Thoracic aorta (tissue), 2 donors: ENCODE measurements around the gene BCL7B. TPM values are rescaled to one million over a fixed set of nuclear protein-coding genes. Genes with fewer than 3 reads are reported as not detected.
"Not testable (repeated sequence)": the region's sequence is repeated elsewhere in the genome, so short reads cannot be mapped to it uniquely, and the experiment has no call there.

Experiments used
- ATAC-seq: fragments of 150-250 bp; one replicate; pipeline ENCODE4 v1.8.0; 2017; ENCODE audit warnings: low read depth; ENCODE audit not compliant: insufficient number of reproducible peaks, low FRiP score
- DNase-seq: peaks from one replicate; pipeline ENCODE4 v3.0.0-alpha.2; 2020; ENCODE audit warnings: low spot score
- H3K27ac ChIP-seq, 2 donors: fragments of 200-600 bp; sonication (generic); 1 replicate in 1 of 2; 2 replicates in 1 of 2; pipeline ENCODE4 v1.5.1; 2016; ENCODE audit warnings: mild to moderate bottlenecking in 2 of 2, moderate library complexity in 2 of 2
- H3K27me3 ChIP-seq: fragments of 200-600 bp; sonication (generic); replicated peaks from 2 replicates; pipeline ENCODE4 v1.6.0; 2016; ENCODE audit warnings: mild to moderate bottlenecking; ENCODE audit not compliant: insufficient read depth
- H3K36me3 ChIP-seq: fragments of 200-600 bp; sonication (generic); one replicate; pipeline ENCODE4 v1.5.1; 2016
- H3K4me1 ChIP-seq, 2 donors: fragments of 200-600 bp; sonication (generic); 1 replicate in 1 of 2; 2 replicates in 1 of 2; pipeline versions ENCODE4 v1.5.1 to v1.6.0; 2016; ENCODE audit warnings: low read depth in 2 of 2, mild to moderate bottlenecking in 1 of 2; ENCODE audit not compliant: control insufficient read depth in 1 of 2
- H3K4me3 ChIP-seq: fragments of 200-600 bp; sonication (generic); 2 replicates; pipeline ENCODE4 v1.5.1; 2016; ENCODE audit warnings: mild to moderate bottlenecking
- H3K9me3 ChIP-seq: fragments of 200-600 bp; sonication (generic); 2 replicates; pipeline ENCODE4 v1.5.1; 2016
- total RNA-seq, 2 donors: library from RNA; depleted of rRNA; stranded (reverse); fragments of >200 nt; gene quantifications; one replicate each; pipeline versions ENCODE4 v1.1.0 to v1.2.3, GENCODE V29; 2016
- TF ChIP-seq, protein P1 (sequence below): fragments of 200-600 bp; sonication (generic); IDR thresholded peaks from one replicate; pipeline ENCODE4 v1.5.1; 2019; ENCODE audit warnings: antibody characterized with exemption

BCL7B gene
- total RNA-seq, 2 donors from 2014 or later, result 99.8 to 129 TPM

DNA sequence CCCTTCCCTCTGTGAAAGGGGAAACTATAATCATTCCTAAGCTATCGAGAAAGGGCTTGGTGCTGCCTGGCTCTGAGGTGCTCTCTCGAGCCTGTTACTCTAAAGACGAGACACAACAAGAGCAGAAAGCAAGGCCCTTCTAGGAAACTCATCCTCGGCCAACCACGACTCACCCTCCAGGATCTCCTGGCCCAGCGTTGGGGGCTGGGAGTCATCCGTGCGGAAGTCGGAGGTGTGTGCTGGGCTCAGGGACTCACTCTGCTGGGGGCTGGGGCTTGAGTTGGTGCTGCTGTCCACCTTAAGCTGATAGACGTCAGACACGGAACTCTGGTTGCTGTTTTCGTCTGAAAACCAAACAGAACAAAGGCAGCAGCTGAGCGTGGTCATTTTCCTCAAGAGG, 17.8 kb downstream of the BCL7B start:
- DNase-seq (no peak), ATAC-seq (no peak)
- Histone ChIP-seq H3K4me1 (no peaks in the 10 kb centered on the region), H3K36me3 (peaks cover 73% of the 10 kb centered on the region), H3K27ac (no peak overlapping the region), H3K4me3 (no peak overlapping the region), H3K27me3 (no peaks in the 10 kb centered on the region), H3K9me3 (no peaks in the 10 kb centered on the region)
- TF ChIP-seq, protein P1, sequence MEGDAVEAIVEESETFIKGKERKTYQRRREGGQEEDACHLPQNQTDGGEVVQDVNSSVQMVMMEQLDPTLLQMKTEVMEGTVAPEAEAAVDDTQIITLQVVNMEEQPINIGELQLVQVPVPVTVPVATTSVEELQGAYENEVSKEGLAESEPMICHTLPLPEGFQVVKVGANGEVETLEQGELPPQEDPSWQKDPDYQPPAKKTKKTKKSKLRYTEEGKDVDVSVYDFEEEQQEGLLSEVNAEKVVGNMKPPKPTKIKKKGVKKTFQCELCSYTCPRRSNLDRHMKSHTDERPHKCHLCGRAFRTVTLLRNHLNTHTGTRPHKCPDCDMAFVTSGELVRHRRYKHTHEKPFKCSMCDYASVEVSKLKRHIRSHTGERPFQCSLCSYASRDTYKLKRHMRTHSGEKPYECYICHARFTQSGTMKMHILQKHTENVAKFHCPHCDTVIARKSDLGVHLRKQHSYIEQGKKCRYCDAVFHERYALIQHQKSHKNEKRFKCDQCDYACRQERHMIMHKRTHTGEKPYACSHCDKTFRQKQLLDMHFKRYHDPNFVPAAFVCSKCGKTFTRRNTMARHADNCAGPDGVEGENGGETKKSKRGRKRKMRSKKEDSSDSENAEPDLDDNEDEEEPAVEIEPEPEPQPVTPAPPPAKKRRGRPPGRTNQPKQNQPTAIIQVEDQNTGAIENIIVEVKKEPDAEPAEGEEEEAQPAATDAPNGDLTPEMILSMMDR, result no peak

DNA sequence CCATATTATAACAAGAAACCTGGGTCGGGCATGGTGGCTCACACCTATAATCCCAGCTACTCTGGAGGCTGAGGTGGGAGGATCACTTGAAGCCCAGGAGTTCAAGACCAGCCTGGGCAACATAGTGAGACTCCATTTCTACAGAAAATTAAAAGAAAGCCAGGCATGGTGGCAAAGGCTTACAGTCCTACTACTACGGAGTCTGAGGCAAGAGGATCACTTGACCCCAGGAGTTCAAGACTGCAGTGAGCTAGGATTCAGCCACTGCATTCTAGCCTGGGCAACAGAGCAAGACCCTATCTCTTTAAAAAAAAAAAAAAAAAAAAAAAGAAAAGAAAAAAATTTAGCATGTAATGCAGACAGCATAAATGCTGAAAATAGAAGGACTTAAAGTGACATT, 19.0 kb downstream of the BCL7B start:
- not testable (repeated sequence) for DNase-seq, H3K27me3 ChIP-seq, H3K4me3 ChIP-seq, H3K27ac ChIP-seq, ATAC-seq, H3K4me1 ChIP-seq, H3K9me3 ChIP-seq
- peaks cover 73% of the 10 kb centered on the region for H3K36me3 ChIP-seq

DNA sequence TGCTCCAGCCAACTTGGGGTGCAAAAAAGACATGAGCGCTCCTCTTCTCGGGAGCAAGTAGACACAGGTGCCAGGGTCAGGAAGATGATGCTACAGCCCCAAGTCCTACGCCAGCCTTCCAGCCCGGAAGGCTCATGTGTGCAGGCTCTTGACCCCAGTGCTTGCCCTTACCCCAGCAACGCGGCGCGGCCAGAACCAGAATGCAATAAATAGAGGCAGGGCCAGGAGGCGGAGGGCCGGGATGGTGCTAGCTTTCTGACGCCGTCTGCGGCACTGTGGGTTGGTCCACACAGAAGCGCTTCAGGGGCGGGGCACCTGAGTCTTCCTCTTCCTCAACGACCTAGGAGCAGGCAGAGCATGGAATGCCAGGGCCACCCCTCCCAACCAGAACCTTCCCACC, 20.4 kb downstream of the BCL7B start:
- TF ChIP-seq, protein P1, result no peak
- ATAC-seq (no peak), DNase-seq (no peak)

DNA sequence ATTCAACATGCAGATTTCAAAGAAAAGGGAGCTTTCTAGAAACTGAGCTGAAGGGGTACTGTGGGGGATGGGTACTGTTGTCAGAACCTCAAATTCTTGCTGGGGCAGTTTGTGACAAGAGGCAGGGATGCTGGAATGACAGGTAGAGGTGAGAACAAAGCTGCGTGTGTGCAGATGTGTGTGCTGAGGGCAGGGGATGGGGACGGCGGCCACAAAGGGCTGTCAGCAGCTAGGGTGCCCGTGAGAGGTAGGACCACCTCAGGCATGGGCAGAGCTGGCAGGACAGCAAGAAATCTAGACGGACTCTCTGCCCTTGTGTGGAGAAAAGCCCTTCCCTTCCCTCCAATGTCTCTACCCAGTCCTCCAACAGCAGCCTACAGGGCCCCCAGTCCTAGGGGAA, 21.0 kb downstream of the BCL7B start:
- no peak for DNase-seq

More for the DNA sequence above, 20.4 kb downstream of the BCL7B start:
- no peaks in the 10 kb centered on the region for H3K27me3 ChIP-seq
- peaks cover 60% of the 10 kb centered on the region for H3K36me3 ChIP-seq
- no peak overlapping the region for H3K4me3 ChIP-seq
- H3K27ac ChIP-seq, result no peak overlapping the region
- no peaks in the 10 kb centered on the region for H3K4me1 ChIP-seq
- no peaks in the 10 kb centered on the region for H3K9me3 ChIP-seq

DNA sequence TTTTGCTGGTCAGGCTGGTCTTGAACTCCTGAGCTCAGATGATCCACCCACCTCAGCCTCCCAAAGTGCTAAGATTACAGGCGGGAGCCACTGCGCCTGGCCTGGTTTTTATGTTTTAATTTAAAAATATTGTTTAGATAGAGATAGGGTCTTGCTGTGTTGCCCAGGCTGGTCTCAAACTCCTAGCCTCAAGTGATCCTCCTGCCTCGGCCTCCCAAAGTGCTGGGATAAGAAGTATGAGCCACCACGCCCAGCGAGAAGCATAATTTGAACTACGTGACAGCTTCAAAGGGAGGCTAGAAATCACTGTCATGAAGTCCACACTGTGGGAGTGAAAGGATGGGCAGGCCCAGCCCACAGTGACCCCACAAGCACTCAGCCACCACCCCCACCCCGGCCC, 21.6 kb downstream of the BCL7B start:
- H3K4me3 ChIP-seq, H3K9me3 ChIP-seq, ATAC-seq, H3K27ac ChIP-seq, H3K27me3 ChIP-seq, H3K4me1 ChIP-seq, DNase-seq: not testable (repeated sequence)
- H3K36me3 ChIP-seq, result peaks cover 52% of the 10 kb centered on the region

More for the DNA sequence above, 21.0 kb downstream of the BCL7B start:
- peaks cover 54% of the 10 kb centered on the region for H3K36me3 ChIP-seq
- H3K9me3 ChIP-seq, result no peaks in the 10 kb centered on the region
- no peak overlapping the region for H3K27ac ChIP-seq
- TF ChIP-seq, protein P1, result no peak
- no peak overlapping the region for H3K4me3 ChIP-seq
- no peak for ATAC-seq
- H3K27me3 ChIP-seq, result no peaks in the 10 kb centered on the region
- no peaks in the 10 kb centered on the region for H3K4me1 ChIP-seq

DNA sequence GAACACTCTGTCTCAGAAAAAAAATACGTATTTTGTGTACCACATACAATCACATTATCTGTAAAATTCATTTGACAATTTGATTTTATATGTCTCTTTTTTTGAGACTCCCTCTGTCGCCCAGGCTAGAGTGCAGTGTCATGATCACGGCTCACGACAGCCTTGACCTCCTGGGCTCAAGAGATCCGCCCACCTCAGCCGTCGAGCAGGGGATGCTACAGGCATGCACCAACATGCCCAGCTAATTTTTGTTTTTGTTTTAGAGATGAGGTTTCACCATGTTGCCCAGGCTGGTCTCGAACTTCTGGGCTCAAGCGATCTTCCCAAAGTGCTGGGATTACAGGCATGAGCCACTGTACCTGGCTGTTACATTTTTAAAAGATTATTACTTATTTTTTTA, 23.7 kb downstream of the BCL7B start:
- no peak for DNase-seq

More for the DNA sequence above, 23.7 kb downstream of the BCL7B start:
- TF ChIP-seq, protein P1, result no peak
- Histone ChIP-seq H3K9me3 (no peaks in the 10 kb centered on the region), H3K36me3 (peaks cover 31% of the 10 kb centered on the region), H3K4me3 (no peak overlapping the region), H3K27me3 (no peaks in the 10 kb centered on the region), H3K27ac (no peak overlapping the region), H3K4me1 (no peaks in the 10 kb centered on the region)
- no peak for ATAC-seq
